Suprapubic skin (tissue), 3 donors: ENCODE results near the gene CHST4.

Experiments used
- CTCF ChIP-seq, 2 donors: fragments of 200-600 bp in 1 of 2; fragments of 450-650 bp in 1 of 2; sonication (generic) in 1 of 2; IDR thresholded peaks; one replicate each; pipeline ENCODE4 v1.5.1; 2016 to 2019; ENCODE audit warnings: antibody characterized with exemption in 2 of 2, mild to moderate bottlenecking in 1 of 2, moderate library complexity in 1 of 2
- EP300 ChIP-seq: sonication (generic); formaldehyde crosslinking; IDR thresholded peaks from one replicate; pipeline ENCODE4 v1.6.1; 2017; ENCODE audit warnings: antibody characterized with exemption

GRCh38 chr16:71520550-71520949, 5.7 kb upstream of the CHST4 start:
- TF ChIP-seq CTCF (IDR thresholded peaks at IDR 0.05), result no peak
- TF ChIP-seq EP300, result no peak
